ELF-1 (cell line): Measurements from ENCODE around the gene AFAP1L2.
"Not testable (repeated sequence)": the region's sequence is repeated elsewhere in the genome, so short reads cannot be mapped to it uniquely, and the experiment has no call there.

Experiments
- DNase-seq: peaks from one replicate; pipeline ENCODE4 v3.0.0-alpha.2; 2016; ENCODE audit warnings: low read depth, low spot score

AFAP1L2 gene

GRCh38 chr10:114359041-114359952 is 45.0 kb downstream of the AFAP1L2 start:
- DNase-seq = no peak

- DNase-seq = no peak
Measured at GRCh38 chr10:114357515-114357996, 46.7 kb downstream of the AFAP1L2 start.

- DNase-seq = no peak
Measured at GRCh38 chr10:114356751-114357514, 47.4 kb downstream of the AFAP1L2 start.

GRCh38 chr10:114356126-114356525 is 48.2 kb downstream of the AFAP1L2 start:
- no peak for DNase-seq

- no peak for DNase-seq
Measured at GRCh38 chr10:114353383-114353782, 50.9 kb downstream of the AFAP1L2 start.

- DNase-seq = no peak
Measured at GRCh38 chr10:114352653-114353298, 51.5 kb downstream of the AFAP1L2 start.

- peak; percentile 81 for DNase-seq
Measured at GRCh38 chr10:114350751-114351150, 53.6 kb downstream of the AFAP1L2 start.

GRCh38 chr10:114349522-114350215 is 54.6 kb downstream of the AFAP1L2 start:
- peak; percentile 93 for DNase-seq

- DNase-seq = not testable (repeated sequence)
Measured at GRCh38 chr10:114349071-114349470, 55.2 kb downstream of the AFAP1L2 start.

- no peak for DNase-seq
Measured at GRCh38 chr10:114347791-114348190, 56.5 kb downstream of the AFAP1L2 start.

- no peak for DNase-seq
Measured at GRCh38 chr10:114347241-114347640, 57.1 kb downstream of the AFAP1L2 start.

GRCh38 chr10:114346176-114347031 is 57.9 kb downstream of the AFAP1L2 start:
- peak; percentile 60 for DNase-seq

GRCh38 chr10:114345701-114346100 is 58.6 kb downstream of the AFAP1L2 start:
- DNase-seq = no peak

- DNase-seq = no peak
Measured at GRCh38 chr10:114343623-114344505, 60.4 kb downstream of the AFAP1L2 start.

GRCh38 chr10:114342976-114343375 is 61.3 kb downstream of the AFAP1L2 start:
- DNase-seq = no peak

- no peak for DNase-seq
Measured at GRCh38 chr10:114340816-114341215, 63.5 kb downstream of the AFAP1L2 start.

- peak; percentile 91 for DNase-seq
Measured at GRCh38 chr10:114337510-114338462, 66.5 kb downstream of the AFAP1L2 start.

- peak; percentile 83 for DNase-seq
Measured at GRCh38 chr10:114336823-114337509, 67.3 kb downstream of the AFAP1L2 start.
